Activated CD4-positive, CD25-positive, alpha-beta regulatory T cell treated with anti-CD3 and anti-CD28 coated beads, Interleukin-2, amount 50 U/mL, for 24 hours (primary cell): ENCODE results near the gene TLCD3A.
"Not testable (repeated sequence)": the region's sequence is repeated elsewhere in the genome, so short reads cannot be mapped to it uniquely, and the experiment has no call there.

Experiments used
- ATAC-seq, 2 donors: fragments of 150-1000 bp; cut with Tn5 transposase; one replicate each; pipeline ENCODE4 v1.10.0; 2021; ENCODE audit warnings: mild to moderate bottlenecking in 1 of 2, moderate library complexity in 1 of 2

The TLCD3A gene

DNA sequence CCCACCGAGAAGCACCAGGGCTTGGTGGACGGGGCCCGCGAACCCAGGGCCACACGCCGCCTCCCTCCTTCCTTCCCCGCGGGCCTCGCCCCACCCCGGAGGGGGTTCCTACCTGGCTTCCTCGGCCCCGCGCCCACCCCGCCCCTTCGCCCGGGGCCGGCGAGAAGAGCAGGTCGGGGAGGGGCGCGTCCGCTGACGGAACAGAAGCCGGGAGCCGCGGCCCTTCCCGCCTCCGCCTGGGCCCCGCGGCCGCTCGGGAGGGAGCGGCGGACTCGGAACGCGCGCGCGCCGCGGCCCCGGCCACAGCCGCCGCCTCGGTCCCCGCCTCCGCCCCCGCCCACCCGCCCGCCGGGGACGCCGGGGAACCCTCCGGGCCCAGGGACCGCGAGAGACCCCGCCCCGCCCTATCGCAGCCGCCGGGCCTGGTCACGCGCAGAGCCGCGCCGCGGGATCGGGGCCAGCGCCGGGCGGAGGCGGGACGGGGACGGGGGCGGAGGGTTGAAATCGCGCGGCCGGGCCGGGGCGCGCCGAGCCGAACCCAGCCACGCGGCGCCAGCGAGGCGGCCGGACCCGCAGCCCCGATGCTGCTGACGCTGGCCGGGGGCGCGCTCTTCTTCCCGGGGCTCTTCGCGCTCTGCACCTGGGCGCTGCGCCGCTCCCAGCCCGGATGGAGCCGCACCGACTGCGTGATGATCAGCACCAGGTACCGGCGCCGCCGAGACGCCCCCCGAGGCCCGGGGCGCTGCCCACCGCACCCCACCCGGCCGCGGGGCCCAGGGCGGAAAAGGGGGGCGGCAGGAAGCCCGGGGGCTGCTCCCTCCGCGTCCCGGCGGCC, at the start of gene TLCD3A:
TSS of gene TLCD3A (plus strand) at position 530 of the 835 bp plus-strand sequence. CDS start at position 582, 52 bp downstream.
- peak; percentile 54 to 59 for ATAC-seq

DNA sequence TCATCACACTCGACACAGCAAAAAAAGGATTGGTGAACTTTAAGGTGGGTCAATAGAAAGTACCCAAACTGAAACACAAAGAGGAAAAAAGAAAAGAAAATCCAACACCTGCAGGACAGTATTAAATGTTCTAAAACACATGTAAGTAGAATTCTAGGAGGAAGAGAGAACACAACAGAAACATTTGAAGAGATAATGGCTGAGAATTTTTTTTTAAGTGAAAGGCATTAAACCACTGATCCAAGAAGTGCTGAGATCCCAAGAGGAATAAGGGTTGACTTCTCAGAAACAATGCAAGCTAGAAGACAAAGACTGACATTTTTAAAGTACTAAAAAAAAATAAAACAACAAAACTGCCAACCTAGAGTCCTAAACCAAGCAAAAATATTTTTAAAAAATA, 49.4 kb upstream of the TLCD3A start:
- ATAC-seq = no peak

DNA sequence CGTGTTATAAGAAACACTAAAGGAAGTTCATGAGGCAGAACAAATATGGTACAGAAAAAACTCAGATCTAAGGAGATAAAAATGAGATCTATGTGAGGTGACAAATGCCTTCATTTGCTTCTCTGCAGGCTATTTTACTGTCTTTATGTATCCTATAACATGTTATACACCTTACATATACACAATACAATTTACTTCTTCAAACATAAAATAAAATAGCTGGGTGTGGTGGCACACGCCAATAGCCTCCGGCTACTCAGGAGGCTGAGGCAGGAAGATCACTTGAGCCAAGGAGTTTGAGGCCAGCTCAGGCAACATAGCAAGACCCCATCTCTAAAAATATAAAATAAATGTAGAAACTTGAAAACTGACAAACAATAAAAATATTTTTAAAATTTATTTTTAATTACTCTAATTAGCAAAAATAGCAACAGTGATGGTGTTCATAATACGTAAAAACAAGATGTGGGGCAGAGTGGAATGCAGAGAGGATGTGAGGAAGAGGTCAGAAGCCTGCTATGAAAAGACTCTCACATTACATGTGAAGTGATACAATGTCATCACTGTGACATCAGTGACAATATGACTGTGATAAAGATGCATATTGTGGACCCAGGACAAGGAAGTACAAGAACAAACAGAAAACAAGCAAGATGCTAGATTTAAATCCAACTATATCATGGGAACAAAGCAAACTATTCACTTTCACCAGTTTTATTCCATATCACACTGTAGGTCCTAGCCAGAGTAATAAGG, 48.7 kb upstream of the TLCD3A start:
- no peak for ATAC-seq

DNA sequence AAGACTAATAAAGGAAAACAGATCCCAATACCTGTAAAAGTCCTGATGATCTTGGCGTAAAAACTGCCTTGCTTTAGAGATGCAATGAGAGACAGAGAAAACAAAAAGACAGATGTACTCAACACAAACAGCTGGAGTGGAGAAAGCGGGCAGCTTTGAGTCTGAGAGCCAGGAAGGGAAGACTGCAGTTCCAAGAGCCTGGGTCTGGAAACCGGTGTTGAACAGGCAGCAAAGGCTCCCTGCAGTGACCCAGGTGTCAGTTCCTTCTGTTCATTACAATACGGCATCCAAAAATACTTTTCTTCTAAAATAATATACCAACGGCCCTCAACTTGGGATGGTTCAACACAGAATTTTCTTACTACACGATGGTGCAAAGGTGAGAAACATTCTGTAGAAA, 47.4 kb upstream of the TLCD3A start:
- no peak for ATAC-seq

DNA sequence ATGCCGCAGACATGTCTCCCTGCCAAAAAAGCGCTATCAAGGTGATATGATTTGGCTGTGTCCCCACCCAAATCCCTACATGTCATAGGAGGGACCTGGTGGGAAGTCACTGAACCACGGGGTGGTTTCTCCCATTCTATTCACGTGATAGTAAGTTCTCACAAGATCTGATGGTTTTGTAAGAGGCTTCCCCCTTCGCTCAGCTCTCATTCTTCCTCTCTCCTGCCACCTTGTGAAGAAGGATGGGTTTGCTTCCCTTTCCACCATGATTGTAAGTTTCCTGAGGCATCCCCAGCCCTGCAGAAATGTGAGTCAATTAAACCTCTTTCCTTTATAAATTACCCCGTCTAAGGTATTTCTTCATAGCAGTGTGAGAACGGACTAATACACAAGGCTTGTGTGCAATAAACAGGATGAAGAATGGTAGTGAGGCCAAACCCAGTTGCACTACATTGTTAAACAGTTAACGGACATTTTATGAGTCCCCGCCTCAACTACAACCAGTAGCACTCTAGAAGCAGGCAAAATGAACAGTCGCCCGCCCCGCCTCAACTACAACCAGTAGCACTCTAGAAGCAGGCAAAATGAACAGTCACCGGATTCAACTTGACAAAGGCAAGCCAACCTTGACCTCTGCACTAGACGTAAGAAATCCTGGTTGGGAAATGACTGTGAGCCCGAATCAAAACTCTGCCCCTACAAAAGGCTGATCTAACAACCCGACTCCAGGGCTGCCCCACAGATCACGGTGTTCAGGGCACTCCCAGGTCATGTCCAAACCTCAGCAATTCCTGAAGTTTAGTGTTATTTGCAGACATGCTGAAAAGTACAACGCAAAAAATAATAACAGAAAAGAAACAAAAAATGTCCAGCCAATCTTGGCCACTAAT, 44.1 kb upstream of the TLCD3A start:
- no peak for ATAC-seq

DNA sequence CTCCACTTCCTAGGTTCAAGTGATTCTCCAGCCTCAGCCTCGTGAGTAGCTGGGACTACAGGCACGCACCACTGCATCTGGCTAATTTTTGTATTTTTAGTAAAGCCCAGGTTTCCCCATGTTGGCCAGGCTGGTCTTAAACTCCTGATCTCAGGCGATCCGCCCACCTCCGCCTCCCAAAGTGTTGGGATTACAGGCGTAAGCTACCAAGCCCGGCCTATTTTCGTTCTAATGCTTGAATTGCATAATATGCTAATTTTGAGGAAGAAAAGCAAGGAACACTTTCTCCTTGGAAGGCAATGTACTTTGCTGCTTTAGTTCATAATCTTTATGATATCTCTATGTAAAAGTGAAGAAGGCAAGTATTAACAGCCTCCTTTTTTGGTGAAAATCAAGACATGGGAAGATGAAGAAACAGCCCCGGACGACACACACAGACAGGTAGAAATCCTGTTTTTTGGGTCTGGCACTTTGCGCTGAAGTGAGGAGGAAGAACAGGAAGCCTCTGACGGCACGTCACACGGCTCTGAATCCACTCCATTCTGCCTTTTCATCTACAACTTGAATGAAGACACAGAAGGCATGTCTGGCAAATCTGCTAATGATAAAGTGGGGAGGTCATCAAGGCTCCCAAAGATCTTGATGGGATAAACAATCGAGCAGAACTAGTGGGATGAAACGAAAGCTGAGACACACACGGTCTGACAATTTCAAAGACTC, 42.7 kb upstream of the TLCD3A start:
- no peak for ATAC-seq

DNA sequence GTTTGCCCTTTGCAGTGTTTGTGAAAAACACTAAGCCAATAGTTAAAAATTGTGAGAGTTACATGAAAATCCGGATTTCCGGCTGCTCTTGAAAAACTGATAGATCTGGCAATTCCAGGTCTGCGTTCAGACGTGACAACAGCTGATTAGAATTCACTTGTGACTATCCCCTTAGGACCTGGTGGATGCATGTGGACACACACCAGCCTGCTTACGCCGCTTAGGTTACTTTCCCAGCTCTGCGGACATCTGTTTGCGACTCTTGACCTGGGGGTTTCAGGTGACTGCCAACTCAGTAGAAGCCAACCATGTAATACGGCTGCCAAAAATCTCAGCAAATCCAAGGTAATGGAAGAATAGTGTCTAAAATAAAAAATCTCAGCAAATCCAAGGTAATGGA, 42.0 kb upstream of the TLCD3A start:
- no peak for ATAC-seq

DNA sequence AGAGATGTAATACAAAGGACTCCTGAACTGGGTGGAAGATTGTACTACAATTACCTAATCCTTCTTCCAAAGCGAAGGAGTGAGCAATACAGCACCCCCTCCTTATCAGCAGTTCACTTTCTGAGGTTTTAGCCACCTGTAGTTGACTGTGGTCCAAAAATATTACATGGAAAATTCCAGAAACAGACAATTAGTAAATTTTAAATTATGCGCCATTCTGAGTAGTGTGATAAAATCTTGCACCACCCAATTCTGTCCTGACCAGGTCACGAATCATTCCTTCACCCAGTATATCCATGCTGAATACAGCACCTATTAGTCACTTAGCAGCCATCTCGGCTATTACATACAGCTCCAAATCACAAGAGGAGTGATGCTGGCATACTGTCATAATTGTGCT, 41.0 kb upstream of the TLCD3A start:
- peak; percentile 32 to 51 for ATAC-seq

DNA sequence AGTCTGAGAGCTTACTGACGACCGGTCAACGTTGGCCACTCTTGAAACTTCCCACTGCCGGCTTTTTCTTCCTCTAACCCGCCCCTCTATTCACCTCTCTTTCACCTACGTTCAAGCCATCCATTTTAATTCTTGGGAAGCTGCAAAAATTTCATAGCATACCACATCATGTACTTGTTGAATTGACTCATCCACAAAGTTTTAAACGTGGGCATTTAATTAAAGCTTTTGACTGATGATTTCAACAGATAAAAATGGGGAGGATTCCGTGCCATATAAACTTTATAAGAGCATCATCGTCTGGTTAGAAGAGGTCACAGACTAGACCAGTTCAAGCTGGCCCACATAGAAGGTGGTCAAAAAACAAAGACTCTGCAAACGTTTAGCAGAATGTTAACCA, 40.3 kb upstream of the TLCD3A start:
- no peak for ATAC-seq

DNA sequence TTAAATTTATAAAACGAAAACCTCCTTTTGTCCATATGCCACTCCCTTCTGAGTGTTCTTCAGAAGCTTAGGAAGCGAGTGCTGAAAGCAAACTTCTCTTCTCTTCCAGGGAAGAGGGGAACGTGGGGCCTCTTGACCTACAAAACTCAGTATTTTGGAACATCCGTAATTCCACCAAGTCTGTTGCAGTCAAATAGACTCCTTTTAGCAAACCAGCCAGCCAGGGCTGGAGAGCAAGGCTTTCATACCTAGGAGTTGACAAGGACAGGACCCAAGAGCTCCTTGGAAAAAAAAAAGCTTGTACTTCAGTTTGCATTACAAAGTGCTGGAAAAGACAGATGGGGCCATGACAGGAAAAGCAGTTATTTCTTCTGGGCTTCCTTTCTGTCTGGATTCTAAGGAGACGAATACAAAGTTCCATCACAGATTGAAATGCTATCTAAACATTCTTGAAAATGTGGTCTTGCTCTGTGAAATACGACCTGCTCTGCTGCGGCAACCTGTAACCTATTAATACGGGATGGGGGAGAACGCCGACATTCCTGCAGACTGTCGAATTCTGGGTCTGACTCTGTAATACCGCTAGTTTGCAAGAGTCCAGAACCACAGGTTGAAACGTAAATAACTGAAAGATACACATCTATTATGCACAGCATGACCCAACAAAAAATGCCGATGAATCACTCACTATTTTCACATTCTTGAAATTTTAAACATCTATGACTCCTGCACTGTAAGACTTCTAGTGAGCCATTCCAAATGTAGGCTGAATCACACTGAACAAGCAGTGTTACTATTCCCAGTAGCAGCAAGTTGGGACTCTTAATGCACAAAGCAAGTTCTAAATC, 38.4 kb upstream of the TLCD3A start:
- no peak for ATAC-seq

DNA sequence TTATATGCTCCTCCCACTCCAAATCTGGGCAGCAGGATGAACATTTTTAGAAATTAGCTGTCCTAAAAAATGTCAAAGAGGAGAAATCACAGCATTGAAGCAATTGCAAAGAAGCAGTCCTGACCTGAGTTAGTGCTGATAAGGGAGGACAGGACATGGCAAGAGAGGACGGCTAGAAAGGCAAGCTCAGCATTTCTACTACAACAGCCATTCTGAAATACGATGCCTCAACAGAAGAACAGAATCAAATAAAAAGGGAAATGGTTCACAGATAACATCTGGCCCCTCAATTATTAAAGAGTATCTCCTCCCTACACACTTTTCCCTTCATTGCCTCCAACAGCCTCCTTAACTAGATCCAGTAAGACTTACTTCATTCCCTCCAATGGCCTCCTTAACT, 36.0 kb upstream of the TLCD3A start:
- ATAC-seq = no peak

DNA sequence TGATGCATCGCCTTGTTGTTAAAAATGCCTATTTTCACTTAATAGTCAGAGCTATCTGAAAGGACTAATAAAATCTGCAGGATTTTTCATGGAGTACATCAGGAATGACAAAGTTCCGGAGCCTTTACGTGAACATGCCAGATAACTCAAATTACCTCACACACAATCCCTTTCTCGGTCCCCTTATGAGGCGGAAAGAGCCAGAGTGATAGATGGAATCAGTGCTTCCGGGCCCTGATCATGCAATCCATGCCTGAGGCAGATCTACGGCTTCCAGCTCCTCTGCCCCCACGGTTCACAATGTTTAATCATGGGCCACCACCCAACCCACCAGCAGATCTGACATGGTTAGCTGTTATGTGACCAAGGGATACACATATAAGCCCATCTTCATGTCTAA, 34.7 kb upstream of the TLCD3A start:
- no peak for ATAC-seq

DNA sequence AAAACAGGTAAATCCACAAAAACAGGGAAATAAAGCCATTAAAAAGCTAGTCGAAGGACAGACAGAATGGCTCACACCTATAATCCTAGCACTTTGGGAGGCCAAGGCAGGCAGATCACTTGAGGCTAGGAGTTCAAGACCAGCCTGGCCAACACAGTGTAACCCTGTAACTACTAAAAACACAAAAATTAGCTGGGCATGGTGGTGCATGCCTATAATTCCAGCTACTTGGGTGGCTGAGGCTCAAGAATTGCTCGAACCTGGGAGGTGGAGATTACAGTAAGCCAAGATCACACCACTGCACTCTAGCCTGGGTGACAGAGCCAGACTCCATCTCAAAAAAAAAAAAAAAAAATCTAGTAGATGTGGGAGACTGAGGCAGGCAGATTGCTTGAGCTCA, 34.3 kb upstream of the TLCD3A start:
- not testable (repeated sequence) for ATAC-seq

DNA sequence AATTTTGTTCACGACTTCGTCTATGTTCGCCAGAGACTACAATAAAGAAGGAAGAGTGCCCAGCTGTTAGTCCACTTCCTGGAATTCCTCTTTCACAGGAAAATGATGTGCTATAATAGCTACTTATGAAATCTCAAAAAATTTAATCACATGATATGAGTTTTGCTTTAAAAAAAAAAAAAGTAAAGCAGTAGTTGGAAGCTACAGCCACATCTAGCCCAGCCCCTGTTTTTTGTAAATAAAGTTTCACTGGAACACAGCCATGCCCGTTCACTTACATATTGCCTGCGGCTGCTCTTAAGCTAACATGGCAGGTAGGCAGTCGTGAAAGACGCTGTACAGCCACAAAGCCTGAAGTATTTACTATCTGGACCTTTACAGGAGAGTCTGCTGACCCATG, 33.1 kb upstream of the TLCD3A start:
- ATAC-seq = no peak

DNA sequence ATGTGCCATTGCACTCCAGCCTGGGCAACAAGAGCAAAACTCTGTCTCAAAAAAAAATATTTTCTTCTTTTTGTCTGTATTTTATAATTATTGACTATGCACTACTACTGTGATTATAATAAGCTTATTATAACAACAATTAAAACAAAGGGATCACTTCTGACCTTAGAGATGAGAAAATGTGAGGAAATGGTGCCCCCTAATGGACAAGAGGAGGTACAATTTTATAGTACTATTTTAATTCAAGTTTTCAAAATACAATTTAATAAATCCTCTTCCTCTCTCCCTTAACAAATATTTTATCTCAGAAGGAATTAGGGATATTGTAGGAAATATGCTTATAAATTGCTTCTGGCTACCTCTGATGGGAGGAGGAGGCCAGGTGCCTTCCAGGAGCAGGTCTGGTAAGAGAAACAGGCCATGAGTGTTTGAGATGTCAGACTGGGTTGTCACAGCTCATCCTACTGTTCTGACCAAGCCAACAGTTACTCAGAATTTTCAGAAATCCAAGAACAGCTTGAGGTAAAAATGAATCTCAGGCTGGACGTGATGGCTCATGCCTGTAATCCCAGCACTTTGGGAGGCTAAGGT, 31.8 kb upstream of the TLCD3A start:
- peak in 1 of 2 donors; percentile 30 for ATAC-seq

DNA sequence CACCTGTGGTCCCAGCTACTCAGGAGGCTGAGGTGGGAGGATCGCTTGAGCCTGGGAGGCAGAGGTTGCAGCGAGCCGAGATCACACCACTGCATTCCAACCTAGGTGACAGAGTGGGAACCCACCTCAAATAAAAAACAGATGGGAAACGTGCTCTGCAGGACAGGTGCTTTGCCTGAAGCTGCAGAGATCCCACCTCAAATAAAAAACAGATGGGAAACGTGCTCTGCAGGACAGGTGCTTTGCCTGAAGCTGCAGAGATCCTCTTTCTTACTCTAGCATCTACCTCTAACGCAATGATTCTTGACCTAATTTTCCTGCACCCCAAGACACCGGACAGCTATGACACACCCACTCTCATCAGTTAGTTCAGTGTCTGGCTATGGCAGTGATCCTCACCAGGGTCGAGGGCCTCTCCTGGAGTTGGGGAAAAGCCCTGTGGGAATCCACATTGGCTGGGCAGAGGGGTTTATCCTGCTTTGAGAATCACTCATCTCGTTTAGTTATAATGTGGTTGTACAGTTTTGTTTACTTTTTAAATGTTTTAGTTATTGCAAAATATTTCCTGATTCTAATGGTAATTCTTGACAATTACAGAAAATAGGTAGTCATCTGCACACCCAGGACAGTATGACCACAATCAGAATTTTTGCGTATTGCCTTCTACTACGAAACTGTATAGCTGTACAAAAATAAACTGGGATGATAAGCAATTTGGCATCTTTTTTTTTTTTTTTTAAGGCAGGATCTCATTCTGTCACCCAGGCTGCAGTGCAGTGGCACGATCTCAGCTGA, 29.1 kb upstream of the TLCD3A start:
- ATAC-seq = no peak

DNA sequence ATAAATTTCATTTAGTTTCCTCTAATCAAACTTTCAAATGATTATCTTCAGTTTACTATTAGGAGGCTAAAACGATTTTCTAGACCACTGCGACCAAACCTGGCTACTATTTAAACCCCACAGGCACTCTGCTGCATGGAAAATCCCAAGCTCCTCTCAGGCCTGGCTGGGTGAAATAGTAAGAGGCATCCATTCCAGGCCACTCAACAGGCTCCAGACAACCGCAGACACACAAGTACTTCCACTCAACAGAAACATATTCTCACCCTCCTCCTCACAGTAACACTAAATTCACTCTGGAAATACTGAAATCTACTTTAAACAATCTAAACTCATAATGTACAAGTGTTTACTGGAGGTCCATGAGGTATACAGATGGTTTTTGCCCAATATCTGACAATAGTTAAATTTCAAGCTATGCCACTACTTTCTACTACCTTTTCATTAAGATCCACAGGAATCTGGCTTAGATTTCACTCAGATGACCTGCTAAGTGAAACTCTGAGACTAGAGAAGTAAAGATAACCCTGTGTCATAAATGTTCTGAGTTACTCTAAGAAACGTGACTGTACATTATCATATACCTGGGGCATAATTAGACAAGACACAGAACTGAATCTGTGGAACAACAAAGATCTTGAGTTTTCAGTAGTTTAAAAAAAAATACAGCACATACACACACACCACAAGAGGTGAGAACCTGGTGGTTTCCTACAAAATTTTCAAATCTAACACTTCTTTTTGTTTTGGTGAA, 28.1 kb upstream of the TLCD3A start:
- no peak for ATAC-seq

DNA sequence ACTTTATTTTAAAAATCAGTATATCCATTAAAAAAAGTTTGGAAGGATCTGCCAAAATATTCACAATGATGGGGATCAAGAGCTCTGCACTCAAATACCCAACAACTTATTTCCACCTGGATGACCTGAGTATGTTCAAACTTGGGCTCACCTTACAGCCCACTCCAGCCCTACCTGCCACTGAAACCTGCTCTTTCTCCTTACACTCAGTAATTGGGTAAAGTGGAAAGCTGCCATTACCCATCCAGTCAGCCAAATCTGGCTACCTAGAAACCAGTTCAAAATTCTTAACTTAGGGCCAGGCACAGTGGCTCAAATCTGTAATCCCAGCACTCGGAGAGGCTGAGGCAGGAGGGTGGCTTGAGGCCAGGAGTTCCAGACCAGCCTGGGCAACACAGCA, 27.4 kb upstream of the TLCD3A start:
- no peak for ATAC-seq

DNA sequence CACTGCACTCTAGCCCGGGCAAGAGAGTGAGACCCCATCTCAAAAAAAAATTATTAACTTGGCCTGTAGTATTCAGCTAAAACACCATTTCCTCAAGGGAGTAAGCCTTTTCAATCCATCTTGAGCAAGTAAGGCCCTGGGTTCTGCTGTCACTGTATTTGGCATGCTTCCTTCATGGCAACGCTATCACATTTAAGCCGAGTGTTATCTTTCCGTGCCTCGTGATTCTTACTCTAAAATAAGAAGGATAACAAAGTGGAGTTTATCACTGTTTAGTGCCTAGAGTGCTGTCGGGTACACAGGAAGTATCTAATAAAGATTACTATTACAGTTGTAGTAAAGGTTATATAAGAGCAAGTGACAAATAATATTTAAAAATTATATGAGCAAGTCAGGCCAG, 26.5 kb upstream of the TLCD3A start:
- no peak for ATAC-seq
